GM04503 (cell line): ENCODE measurements around the gene TSR1.

Experiments used
- DNase-seq: peaks from one replicate; pipeline ENCODE4 v3.0.0-alpha.2; 2012; ENCODE audit warnings: low read depth

TSR1 gene

GRCh38 chr17:2279707-2280106 lies 56.5 kb downstream of the TSR1 start:
- no peak for DNase-seq

GRCh38 chr17:2277429-2278170 lies 58.7 kb downstream of the TSR1 start:
- no peak for DNase-seq

- no peak for DNase-seq
Measured at GRCh38 chr17:2275722-2276121, 60.5 kb downstream of the TSR1 start.

GRCh38 chr17:2274414-2274813 lies 61.8 kb downstream of the TSR1 start:
- DNase-seq, result no peak
